Measurements from ENCODE around the gene NEDD4L. TPM values are rescaled to one million over a fixed set of nuclear protein-coding genes. Genes with fewer than 3 reads are reported as not detected.

Gene NEDD4L
- total RNA-seq, 2 experiments from 2014 or later, result 11.2 to 13.7 TPM

DNA sequence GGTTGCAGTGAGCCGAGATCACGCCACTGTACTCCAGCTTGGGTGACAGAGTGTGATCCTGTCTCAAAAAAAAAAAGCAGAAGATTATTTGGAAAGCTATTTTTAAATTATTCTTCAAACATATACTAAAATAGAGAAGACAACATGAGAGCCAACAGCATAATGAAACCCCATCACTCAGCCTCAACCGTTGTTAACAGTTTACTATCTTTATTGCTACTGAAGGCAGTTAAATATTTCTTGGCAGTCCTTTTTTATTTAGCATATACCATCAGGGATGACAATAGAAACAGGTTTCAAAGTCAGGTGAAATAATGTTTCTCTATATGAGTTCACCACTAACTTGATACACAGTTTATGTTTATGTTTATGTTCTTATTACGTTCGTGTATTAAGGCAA, 157.2 kb downstream of the NEDD4L start:
- no peak for TF ChIP-seq CTCF (IDR thresholded peaks at IDR 0.05)
- POLR2A ChIA-PET, result no interaction called here
- H3K4me1 ChIP-seq (ENCODE audit: insufficient read depth, low read length), result no peaks in the 10 kb centered on the region
- ATAC-seq (ENCODE audit: poor library complexity), result no peak
- Mint-ChIP-seq H3K27me3 (peaks cover 6% of the 10 kb centered on the region), H3K27ac (no peak overlapping the region), H3K36me3 (ENCODE audit: low read depth) (no peaks in the 10 kb centered on the region), H3K9me3 (no peaks in the 10 kb centered on the region), H3K4me1 (ENCODE audit: low read depth) (peaks cover 2% of the 10 kb centered on the region), H3K4me3 (no peak overlapping the region)
- H3K36me3 ChIP-seq (ENCODE audit: insufficient read depth, low read length), result no peaks in the 10 kb centered on the region
- H3K27me3 ChIP-seq (ENCODE audit: control insufficient read depth in 1 of 2, insufficient read depth in 2 of 2, low read length in 2 of 2), result no peaks in the 10 kb centered on the region
- DNase-seq, result no peak
- CTCF ChIA-PET, result no interaction called here
- H3K4me3 ChIP-seq (ENCODE audit: low read length), result no peak overlapping the region
- no peaks in the 10 kb centered on the region for H3K9me3 ChIP-seq (ENCODE audit: control insufficient read depth in 1 of 2, insufficient read depth in 1 of 2, low read length in 2 of 2)
- no peak overlapping the region for H3K27ac ChIP-seq (ENCODE audit: low read depth in 1 of 2, low read length in 2 of 2)
- intact Hi-C loops (cut with DNase I, micrococcal nuclease), result loop anchor here in 1 of 2 experiments (10.0 kb wide), 1 partner anchor 294 kb away; no protein-coding TSS in a partner anchor

DNA sequence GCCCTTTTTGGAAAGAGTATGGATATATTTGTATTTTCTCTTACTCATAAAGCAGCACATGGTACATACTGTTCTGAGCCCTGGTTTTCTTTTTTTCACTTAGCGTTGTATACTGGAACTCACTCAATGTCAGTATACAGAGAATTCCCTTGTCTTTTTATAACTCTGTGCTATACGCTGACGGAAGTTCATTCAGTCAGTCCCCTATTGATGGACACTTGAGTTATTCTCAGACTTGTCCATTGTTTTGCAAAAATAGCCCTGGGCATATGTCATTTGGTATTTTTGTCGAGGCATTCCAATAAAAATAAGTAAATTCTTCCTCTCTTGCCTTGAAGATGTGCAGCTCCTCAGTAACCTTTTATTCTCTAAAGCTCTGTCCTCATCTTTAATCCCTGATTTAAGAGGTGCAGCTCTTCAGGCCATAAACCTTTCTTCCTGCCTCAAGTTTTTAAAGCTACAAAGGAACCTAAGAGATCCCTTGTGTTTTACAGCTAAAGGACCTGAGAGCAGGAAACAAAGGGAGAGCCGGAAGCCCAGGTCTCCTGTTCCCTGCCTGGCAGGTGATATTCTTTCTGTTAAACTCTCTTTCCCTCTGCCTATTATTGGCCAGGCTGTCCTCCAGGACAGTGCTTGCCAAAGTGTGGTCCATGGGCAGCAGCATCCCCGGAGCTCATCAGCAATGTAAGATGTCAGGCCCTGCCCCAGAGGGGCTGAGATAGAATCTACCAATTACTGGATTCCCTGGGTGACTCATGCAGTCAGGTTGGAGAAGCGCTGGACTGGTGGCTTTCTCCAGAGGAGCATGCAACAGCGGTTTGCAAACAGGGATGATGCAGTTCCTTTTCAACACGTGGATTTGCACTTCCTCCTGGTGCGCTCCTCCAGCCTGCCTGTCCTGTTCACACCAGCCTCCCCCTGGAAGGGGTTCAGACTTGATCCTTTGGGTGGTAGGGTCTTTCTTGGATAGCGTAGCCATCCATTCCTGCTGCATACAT, 158.0 kb downstream of the NEDD4L start:
- no peak overlapping the region for H3K4me3 Mint-ChIP-seq
- POLR2A ChIA-PET, result no interaction called here
- Histone ChIP-seq H3K27me3 (ENCODE audit: control insufficient read depth in 1 of 2, insufficient read depth in 2 of 2, low read length in 2 of 2) (no peaks in the 10 kb centered on the region), H3K27ac (ENCODE audit: low read depth in 1 of 2, low read length in 2 of 2) (no peak overlapping the region), H3K9me3 (ENCODE audit: control insufficient read depth in 1 of 2, insufficient read depth in 1 of 2, low read length in 2 of 2) (no peaks in the 10 kb centered on the region), H3K4me1 (ENCODE audit: insufficient read depth, low read length) (no peaks in the 10 kb centered on the region), H3K4me3 (ENCODE audit: low read length) (no peak overlapping the region), H3K36me3 (ENCODE audit: insufficient read depth, low read length) (no peaks in the 10 kb centered on the region)
- no peaks in the 10 kb centered on the region for H3K4me1 Mint-ChIP-seq (ENCODE audit: low read depth)
- no peak overlapping the region for H3K27ac Mint-ChIP-seq
- DNase-seq (no peak), ATAC-seq (ENCODE audit: poor library complexity) (no peak)
- H3K9me3 Mint-ChIP-seq, result no peaks in the 10 kb centered on the region
- intact Hi-C loops (cut with DNase I, micrococcal nuclease), result loop anchor here in 1 of 2 experiments (10.0 kb wide), 1 partner anchor 293 kb away; no protein-coding TSS in a partner anchor
- CTCF ChIA-PET, result no interaction called here
- H3K36me3 Mint-ChIP-seq (ENCODE audit: low read depth), result no peaks in the 10 kb centered on the region
- TF ChIP-seq CTCF (IDR thresholded peaks at IDR 0.05), result no peak
- H3K27me3 Mint-ChIP-seq, result peaks cover 6% of the 10 kb centered on the region

DNA sequence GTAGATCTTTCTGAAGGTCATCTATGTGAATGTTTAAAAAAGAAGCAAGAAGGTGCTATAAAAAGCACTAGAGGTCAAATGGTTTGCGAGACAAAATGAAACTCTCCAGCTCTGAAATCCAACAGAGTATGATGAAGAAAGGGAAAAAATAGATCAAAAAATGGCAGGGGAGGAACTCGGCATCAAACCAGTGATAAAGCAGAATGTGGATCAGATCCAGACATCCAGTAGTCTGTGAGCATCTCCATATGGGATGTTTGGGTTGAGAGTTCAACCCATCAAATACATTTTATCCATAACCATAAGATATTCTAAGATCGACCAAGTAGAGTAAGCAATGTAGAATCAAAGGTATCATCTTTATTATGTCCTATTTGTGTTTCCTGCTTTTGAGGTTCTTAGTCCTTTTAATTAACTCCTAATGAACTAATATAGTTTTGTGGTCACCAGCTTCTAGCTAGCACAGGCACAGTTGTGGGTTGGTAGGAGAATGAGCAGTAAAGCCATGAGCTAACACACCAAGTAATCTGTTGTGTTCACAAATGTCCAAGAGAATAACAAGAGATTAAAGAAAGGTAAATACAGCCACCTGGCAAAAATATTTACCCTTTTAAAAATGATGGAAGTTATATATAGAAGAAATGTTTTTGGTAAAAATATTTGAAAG, 160.9 kb downstream of the NEDD4L start:
- intact Hi-C loops (cut with DNase I, micrococcal nuclease), result loop anchor here in 1 of 2 experiments (10.0 kb wide), 1 partner anchor 290 kb away; no protein-coding TSS in a partner anchor
- H3K36me3 Mint-ChIP-seq (ENCODE audit: low read depth), result no peaks in the 10 kb centered on the region
- DNase-seq (no peak), ATAC-seq (ENCODE audit: poor library complexity) (no peak)
- Histone ChIP-seq H3K4me3 (ENCODE audit: low read length) (no peak overlapping the region), H3K4me1 (ENCODE audit: insufficient read depth, low read length) (no peaks in the 10 kb centered on the region), H3K27ac (ENCODE audit: low read depth in 1 of 2, low read length in 2 of 2) (no peak overlapping the region), H3K36me3 (ENCODE audit: insufficient read depth, low read length) (no peaks in the 10 kb centered on the region), H3K9me3 (ENCODE audit: control insufficient read depth in 1 of 2, insufficient read depth in 1 of 2, low read length in 2 of 2) (no peaks in the 10 kb centered on the region), H3K27me3 (ENCODE audit: control insufficient read depth in 1 of 2, insufficient read depth in 2 of 2, low read length in 2 of 2) (no peaks in the 10 kb centered on the region)
- H3K9me3 Mint-ChIP-seq, result no peaks in the 10 kb centered on the region
- H3K4me1 Mint-ChIP-seq (ENCODE audit: low read depth), result no peaks in the 10 kb centered on the region
- no peak overlapping the region for H3K27ac Mint-ChIP-seq
- ChIA-PET POLR2A (no interaction called here), CTCF (no interaction called here)
- no peak overlapping the region for H3K4me3 Mint-ChIP-seq
- peaks cover 6% of the 10 kb centered on the region for H3K27me3 Mint-ChIP-seq
- no peak for TF ChIP-seq CTCF (IDR thresholded peaks at IDR 0.05)

Measured in CD4-positive, alpha-beta T cell (primary cell).